COLO829 (cell line): ENCODE data around the gene SPG7.

ENCODE experiments used
- DNase-seq: peaks from one replicate; pipeline ENCODE4 v3.0.0; 2012; ENCODE audit warnings: low spot score

Gene SPG7

GRCh38 chr16:89547291-89547690 is 39.1 kb downstream of the SPG7 start:
- no peak for DNase-seq

GRCh38 chr16:89547860-89548259 is 39.7 kb downstream of the SPG7 start:
- DNase-seq: no peak

GRCh38 chr16:89548344-89549006 is 40.3 kb downstream of the SPG7 start:
- no peak for DNase-seq

GRCh38 chr16:89549007-89549700 is 41.0 kb downstream of the SPG7 start:
- no peak for DNase-seq

- no peak for DNase-seq
Measured at GRCh38 chr16:89550421-89551007, 42.3 kb downstream of the SPG7 start.

GRCh38 chr16:89552329-89552728 is 44.1 kb downstream of the SPG7 start:
- no peak for DNase-seq

GRCh38 chr16:89552913-89553312 is 44.7 kb downstream of the SPG7 start:
- no peak for DNase-seq

- DNase-seq: no peak
Measured at GRCh38 chr16:89553733-89554132, 45.5 kb downstream of the SPG7 start.

GRCh38 chr16:89554343-89554742 is 46.1 kb downstream of the SPG7 start:
- DNase-seq: no peak

GRCh38 chr16:89555265-89555664 is 47.1 kb downstream of the SPG7 start:
- DNase-seq: no peak

GRCh38 chr16:89555780-89556179 is 47.6 kb downstream of the SPG7 start:
- DNase-seq: no peak

GRCh38 chr16:89556750-89557689 is 48.8 kb downstream of the SPG7 start:
- peak; percentile 66 for DNase-seq

- DNase-seq: no peak
Measured at GRCh38 chr16:89557690-89558490, 49.7 kb downstream of the SPG7 start.

GRCh38 chr16:89560378-89561141 is 52.4 kb downstream of the SPG7 start, which contains the start of gene RPL13:
Gene RPL13 (plus strand): TSS chr16:89560682. CDS start chr16:89560960, 278 bp downstream.
- DNase-seq: peak; percentile 77

GRCh38 chr16:89561142-89561883 is 53.1 kb downstream of the SPG7 start:
- no peak for DNase-seq

- DNase-seq: no peak
Measured at GRCh38 chr16:89561884-89562599, 53.8 kb downstream of the SPG7 start.

GRCh38 chr16:89562939-89563338 is 54.7 kb downstream of the SPG7 start:
- DNase-seq: no peak

GRCh38 chr16:89563639-89564392 is 55.6 kb downstream of the SPG7 start:
- no peak for DNase-seq
